Gastroesophageal sphincter (tissue), 4 donors: ENCODE data around the gene TEPSIN. TPM values are rescaled to one million over a fixed set of nuclear protein-coding genes. Genes with fewer than 3 reads are reported as not detected.

Experiments
- ATAC-seq: fragments of 150-250 bp; one replicate; pipeline ENCODE4 v1.9.1; 2016; ENCODE audit warnings: mild to moderate bottlenecking, moderate library complexity
- H3K27ac ChIP-seq, 4 donors: fragments of 200-600 bp; sonication (generic) in 3 of 4; 1 replicate in 3 of 4; 2 replicates in 1 of 4; pipeline ENCODE4 v1.5.1; 2016 to 2019
- H3K27me3 ChIP-seq: fragments of 200-600 bp; sonication (generic); one replicate; pipeline ENCODE4 v1.5.1; 2019
- H3K36me3 ChIP-seq, 2 donors: fragments of 200-600 bp; sonication (generic); one replicate each; pipeline ENCODE4 v1.5.1; 2019; ENCODE audit warnings: control low read depth in 1 of 2
- H3K4me1 ChIP-seq, 3 donors: fragments of 200-600 bp; sonication (generic); 1 replicate in 2 of 3; 2 replicates in 1 of 3; pipeline ENCODE4 v1.5.1; 2016 to 2019; ENCODE audit warnings: control low read depth in 2 of 3
- H3K4me3 ChIP-seq, 2 donors: fragments of 200-600 bp; sonication (generic); one replicate each; pipeline ENCODE4 v1.5.1; 2019; ENCODE audit warnings: mild to moderate bottlenecking in 1 of 2, moderate library complexity in 1 of 2
- H3K9me3 ChIP-seq, 3 donors: fragments of 200-600 bp; sonication (generic); one replicate each; pipeline ENCODE4 v1.5.1; 2017 to 2019; ENCODE audit warnings: control low read depth in 2 of 3
- EP300 ChIP-seq: sonication (generic); formaldehyde crosslinking; IDR thresholded peaks from one replicate; pipeline ENCODE4 v1.6.1; 2017; ENCODE audit warnings: antibody characterized with exemption, mild to moderate bottlenecking
- POLR2A ChIP-seq, 2 donors: fragments of 450-650 bp; IDR thresholded peaks; one replicate each; pipeline ENCODE4 v1.6.1; 2017; ENCODE audit warnings: antibody characterized with exemption in 2 of 2, mild to moderate bottlenecking in 2 of 2, moderate library complexity in 1 of 2
- POLR2AphosphoS5 ChIP-seq: sonication (generic); formaldehyde crosslinking; IDR thresholded peaks from one replicate; pipeline ENCODE4 v1.6.1; 2017; ENCODE audit warnings: antibody characterized with exemption
- WGBS, 2 donors: methylation state at CpG; one replicate each; pipeline ENCODE4 v1.1.5; 2018; ENCODE audit warnings: low coverage in 1 of 2; 5-methylcytosine and 5-hydroxymethylcytosine counted together
- total RNA-seq, 4 donors: library from RNA; depleted of rRNA; stranded (reverse); fragments of >200 nt; gene quantifications; one replicate each; pipeline ENCODE4 v1.1.0, GENCODE V29; 2016
- TF ChIP-seq, protein P1 (sequence below), 4 experiments: fragments of 200-600 bp in 2 of 4; fragments of 450-650 bp in 2 of 4; sonication (generic) in 1 of 4; IDR thresholded peaks; one replicate each; pipeline ENCODE4 v1.5.1; 2017 to 2019; ENCODE audit warnings: antibody characterized with exemption in 4 of 4, mild to moderate bottlenecking in 2 of 4, moderate library complexity in 2 of 4

The TEPSIN gene
- total RNA-seq, 4 donors from 2014 or later = 8.0 to 43.0 (median 23.5) TPM

DNA sequence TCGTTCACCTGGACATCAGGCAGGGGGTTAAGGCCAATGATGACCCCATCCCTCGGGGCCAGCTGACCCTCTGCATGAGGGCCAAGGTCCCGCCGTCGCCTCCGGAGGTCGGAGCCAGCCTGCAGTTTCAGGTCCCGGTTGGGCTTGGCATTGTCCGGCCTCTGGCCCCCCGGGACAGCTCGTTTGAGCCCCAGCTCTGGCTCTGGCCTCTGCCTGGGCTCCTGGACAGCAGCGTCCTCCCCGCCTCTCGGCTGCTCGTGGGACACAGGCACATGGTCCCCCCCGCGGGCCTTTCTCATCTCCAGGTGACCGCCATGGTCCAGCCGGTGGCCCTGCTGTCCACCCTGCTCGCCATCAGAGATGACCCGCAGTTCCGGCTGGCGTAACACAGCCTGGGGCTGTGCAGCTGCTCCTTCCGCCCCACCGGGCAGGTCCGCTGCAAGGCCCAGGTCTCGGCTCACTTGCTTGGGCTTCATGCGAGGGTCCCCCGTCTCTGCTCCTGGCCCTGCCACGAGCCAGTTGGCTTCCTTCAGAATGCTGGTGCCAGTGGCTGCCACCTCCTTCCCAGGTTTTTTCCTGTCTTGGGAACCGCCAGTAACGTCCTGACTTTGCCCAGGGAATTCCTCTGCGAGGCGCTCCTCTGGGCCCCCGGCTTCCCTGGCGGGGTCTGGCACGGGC lies 6.9 kb upstream of the TEPSIN start:
- H3K27ac ChIP-seq = no peak overlapping the region
- H3K9me3 ChIP-seq = no peaks in the 10 kb centered on the region
- H3K4me1 ChIP-seq = peaks cover 0 to 18% (median 0%) of the 10 kb centered on the region in 3 donors
- TF ChIP-seq, protein P1, sequence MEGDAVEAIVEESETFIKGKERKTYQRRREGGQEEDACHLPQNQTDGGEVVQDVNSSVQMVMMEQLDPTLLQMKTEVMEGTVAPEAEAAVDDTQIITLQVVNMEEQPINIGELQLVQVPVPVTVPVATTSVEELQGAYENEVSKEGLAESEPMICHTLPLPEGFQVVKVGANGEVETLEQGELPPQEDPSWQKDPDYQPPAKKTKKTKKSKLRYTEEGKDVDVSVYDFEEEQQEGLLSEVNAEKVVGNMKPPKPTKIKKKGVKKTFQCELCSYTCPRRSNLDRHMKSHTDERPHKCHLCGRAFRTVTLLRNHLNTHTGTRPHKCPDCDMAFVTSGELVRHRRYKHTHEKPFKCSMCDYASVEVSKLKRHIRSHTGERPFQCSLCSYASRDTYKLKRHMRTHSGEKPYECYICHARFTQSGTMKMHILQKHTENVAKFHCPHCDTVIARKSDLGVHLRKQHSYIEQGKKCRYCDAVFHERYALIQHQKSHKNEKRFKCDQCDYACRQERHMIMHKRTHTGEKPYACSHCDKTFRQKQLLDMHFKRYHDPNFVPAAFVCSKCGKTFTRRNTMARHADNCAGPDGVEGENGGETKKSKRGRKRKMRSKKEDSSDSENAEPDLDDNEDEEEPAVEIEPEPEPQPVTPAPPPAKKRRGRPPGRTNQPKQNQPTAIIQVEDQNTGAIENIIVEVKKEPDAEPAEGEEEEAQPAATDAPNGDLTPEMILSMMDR (IDR thresholded peaks at IDR 0.05) = no peak
- TF ChIP-seq EP300 (no peak), POLR2A (IDR thresholded peaks at IDR 0.05) (no peak), POLR2AphosphoS5 (no peak)
- peaks cover 0 to 60% of the 10 kb centered on the region in 2 donors for H3K36me3 ChIP-seq
- ATAC-seq = no peak
- WGBS, 2 donors = 93% methylated on average over 2 of the region's 37 CpGs; no CpG with 5 or more reads in 1 of the 2 donors
- no peaks in the 10 kb centered on the region for H3K27me3 ChIP-seq
- H3K4me3 ChIP-seq = no peak overlapping the region

- Histone ChIP-seq H3K9me3 (no peaks in the 10 kb centered on the region), H3K27ac (no peak overlapping the region), H3K4me3 (no peak overlapping the region), H3K27me3 (no peaks in the 10 kb centered on the region), H3K36me3 (peaks cover 0 to 53% of the 10 kb centered on the region in 2 donors), H3K4me1 (peaks cover 0 to 25% (median 5%) of the 10 kb centered on the region in 3 donors)
- no peak for TF ChIP-seq POLR2AphosphoS5
- TF ChIP-seq, protein P1 (IDR thresholded peaks at IDR 0.05) = no peak
- no peak for ATAC-seq
- WGBS, 2 donors = 80 to 100% methylated on average over 1 to 2 of the region's 25 CpGs
These were observed 6.3 kb upstream of the TEPSIN start for GRCh38 chr17:81245024-81245664.

DNA sequence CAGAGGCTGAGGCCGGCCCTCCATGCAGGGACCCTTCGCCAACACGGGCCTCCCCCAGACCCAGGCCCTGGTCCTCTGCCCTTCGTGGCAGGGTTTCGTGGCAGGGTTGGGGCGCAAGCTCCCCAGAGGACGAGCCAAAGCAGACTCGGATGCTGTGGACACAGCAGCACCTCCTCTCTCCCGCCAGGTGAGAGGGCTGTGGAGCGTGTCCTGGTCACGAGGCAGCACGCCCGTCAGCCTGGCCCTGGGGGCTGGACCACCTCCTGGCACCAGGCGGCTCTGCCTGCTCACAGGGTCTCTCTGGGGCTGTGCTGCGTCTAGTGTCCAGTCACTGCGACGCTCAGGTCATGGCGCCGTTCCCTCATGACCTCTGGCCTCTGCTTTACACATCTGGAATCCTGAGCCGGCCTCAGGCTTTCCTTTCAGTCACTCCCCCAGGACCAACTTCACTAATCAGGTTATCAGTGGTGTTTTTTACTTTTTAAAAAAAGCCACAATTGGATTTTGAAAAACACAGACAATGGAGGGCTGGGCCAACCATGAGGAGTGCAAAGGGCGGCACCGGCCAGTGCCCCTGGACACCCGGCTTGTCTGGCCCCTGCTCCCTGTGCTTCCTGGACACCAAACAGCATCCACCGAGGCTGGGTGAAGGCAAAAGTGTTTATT lies 5.6 kb upstream of the TEPSIN start:
- no peak overlapping the region for H3K4me3 ChIP-seq
- peaks cover 0 to 31% (median 9%) of the 10 kb centered on the region in 3 donors for H3K4me1 ChIP-seq
- 40 to 42% methylated on average over 5 of the region's 24 CpGs for WGBS, 2 donors
- peaks cover 0 to 47% of the 10 kb centered on the region in 2 donors for H3K36me3 ChIP-seq
- no peaks in the 10 kb centered on the region for H3K9me3 ChIP-seq
- ATAC-seq = no peak
- no peak overlapping the region for H3K27ac ChIP-seq
- TF ChIP-seq, protein P1 (IDR thresholded peaks at IDR 0.05) = no peak
- TF ChIP-seq EP300 (no peak), POLR2A (IDR thresholded peaks at IDR 0.05) (no peak)
- no peaks in the 10 kb centered on the region for H3K27me3 ChIP-seq

DNA sequence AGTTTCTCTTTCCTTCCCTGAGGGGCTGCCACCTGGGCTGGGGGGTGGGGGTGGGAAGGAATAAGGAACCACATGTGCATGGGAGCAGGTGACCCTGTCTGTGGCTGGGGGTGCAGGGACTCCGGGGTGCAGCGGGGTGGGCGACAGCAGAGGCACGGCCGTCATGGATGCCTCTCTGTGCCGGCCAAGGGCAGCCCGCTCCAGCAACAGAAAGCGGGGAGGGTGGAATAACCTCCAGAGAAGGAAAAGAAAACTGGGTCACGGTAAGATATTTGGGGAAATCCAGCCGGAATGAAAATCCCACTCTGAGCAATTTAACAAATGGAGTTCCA lies 4.4 kb upstream of the TEPSIN start:
- ATAC-seq = no peak
- no peak overlapping the region for H3K27ac ChIP-seq

More for the DNA sequence above, 4.4 kb upstream of the TEPSIN start:
- Histone ChIP-seq H3K4me3 (no peak overlapping the region), H3K9me3 (no peaks in the 10 kb centered on the region), H3K27me3 (no peaks in the 10 kb centered on the region), H3K36me3 (peaks cover 0 to 39% of the 10 kb centered on the region in 2 donors), H3K4me1 (peaks cover 0 to 33% (median 11%) of the 10 kb centered on the region in 3 donors)
- WGBS, 2 donors = 65 to 71% methylated on average over 4 to 10 of the region's 10 CpGs
- TF ChIP-seq, protein P1 (IDR thresholded peaks at IDR 0.05) = no peak
- TF ChIP-seq POLR2A (IDR thresholded peaks at IDR 0.05) (no peak), POLR2AphosphoS5 (no peak), EP300 (no peak)
